ENCODE data around the gene UNC5A. TPM values are rescaled to one million over a fixed set of nuclear protein-coding genes. Genes with fewer than 3 reads are reported as not detected.
A peak's percentile ranks its signal among the peaks of the same experiment; 100 is the strongest.

Gene UNC5A
- total RNA-seq, 1 donor from 2014 or later, result 5.6 TPM

DNA sequence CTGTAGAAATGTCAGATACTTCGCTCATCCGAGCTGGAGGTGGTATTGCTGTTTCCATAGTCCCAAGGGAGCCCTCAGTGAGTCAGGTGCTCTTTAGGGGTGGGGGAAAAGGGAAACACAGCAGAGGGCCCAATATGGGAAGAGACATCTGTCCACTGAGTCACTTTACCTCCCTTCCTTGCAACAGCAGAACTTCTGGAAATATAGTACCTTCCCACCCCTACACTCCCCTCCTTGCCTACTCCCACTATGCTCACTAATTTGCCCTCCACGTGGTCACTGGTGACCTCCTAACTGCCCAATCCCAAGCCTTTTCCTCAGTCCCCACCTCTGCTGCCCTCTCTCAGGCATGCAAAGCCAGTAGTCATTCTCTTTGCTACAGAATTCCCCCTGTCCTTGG is 86.9 kb downstream of the UNC5A start:
- H3K4me3 Mint-ChIP-seq (ENCODE audit: unreplicated experiment), result no peak overlapping the region
- DNase-seq, result no peak
- H3K9me3 Mint-ChIP-seq (ENCODE audit: unreplicated experiment), result peaks cover 9% of the 10 kb centered on the region
- peaks cover 12% of the 10 kb centered on the region for H3K4me1 Mint-ChIP-seq (ENCODE audit: low read depth, unreplicated experiment)
- H3K27ac Mint-ChIP-seq (ENCODE audit: unreplicated experiment), result no peak overlapping the region
- H3K36me3 Mint-ChIP-seq (ENCODE audit: unreplicated experiment), result peaks cover 4% of the 10 kb centered on the region
- TF ChIP-seq, protein P1, sequence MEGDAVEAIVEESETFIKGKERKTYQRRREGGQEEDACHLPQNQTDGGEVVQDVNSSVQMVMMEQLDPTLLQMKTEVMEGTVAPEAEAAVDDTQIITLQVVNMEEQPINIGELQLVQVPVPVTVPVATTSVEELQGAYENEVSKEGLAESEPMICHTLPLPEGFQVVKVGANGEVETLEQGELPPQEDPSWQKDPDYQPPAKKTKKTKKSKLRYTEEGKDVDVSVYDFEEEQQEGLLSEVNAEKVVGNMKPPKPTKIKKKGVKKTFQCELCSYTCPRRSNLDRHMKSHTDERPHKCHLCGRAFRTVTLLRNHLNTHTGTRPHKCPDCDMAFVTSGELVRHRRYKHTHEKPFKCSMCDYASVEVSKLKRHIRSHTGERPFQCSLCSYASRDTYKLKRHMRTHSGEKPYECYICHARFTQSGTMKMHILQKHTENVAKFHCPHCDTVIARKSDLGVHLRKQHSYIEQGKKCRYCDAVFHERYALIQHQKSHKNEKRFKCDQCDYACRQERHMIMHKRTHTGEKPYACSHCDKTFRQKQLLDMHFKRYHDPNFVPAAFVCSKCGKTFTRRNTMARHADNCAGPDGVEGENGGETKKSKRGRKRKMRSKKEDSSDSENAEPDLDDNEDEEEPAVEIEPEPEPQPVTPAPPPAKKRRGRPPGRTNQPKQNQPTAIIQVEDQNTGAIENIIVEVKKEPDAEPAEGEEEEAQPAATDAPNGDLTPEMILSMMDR (IDR thresholded peaks at IDR 0.05; ENCODE audit: partially characterized antibody, unreplicated experiment), result no peak
- peaks cover 12% of the 10 kb centered on the region for H3K27me3 Mint-ChIP-seq (ENCODE audit: unreplicated experiment)

DNA sequence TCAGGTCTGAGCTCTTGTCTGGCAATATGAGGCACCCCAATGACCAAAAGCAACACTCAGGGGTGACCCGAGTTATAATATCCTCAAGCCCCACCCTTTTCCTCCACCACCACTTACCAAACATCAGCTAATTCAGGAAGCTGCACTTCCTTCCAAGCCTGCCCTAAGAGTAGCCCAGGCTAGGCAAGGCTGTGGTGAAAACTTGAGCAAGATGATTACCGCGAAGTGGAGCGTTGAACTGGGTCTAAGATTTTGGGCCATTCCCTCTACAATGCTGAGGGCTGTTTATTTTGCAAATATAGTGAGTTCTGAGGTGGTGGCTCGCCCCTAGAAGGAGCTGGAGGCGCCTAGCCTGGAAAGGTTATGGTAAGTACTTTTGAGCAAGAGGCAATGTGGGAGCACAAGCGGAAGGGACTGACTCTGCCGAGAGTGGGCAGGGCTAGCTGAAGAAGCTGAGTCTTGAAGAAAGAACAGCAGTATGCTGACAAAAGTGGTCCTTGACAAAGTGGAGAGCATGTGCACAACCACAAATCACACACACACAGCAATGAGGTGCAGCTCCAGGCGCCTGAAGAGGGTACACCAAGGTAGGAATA is 89.0 kb downstream of the UNC5A start, which contains the start of gene HK3:
TSS of gene HK3 (minus strand) at position 51 of the 596 bp plus-strand sequence. CDS start 3,187 bp downstream, outside the sequence.
- Mint-ChIP-seq H3K9me3 (ENCODE audit: unreplicated experiment) (peaks cover 11% of the 10 kb centered on the region), H3K27me3 (ENCODE audit: unreplicated experiment) (peaks cover 10% of the 10 kb centered on the region), H3K27ac (ENCODE audit: unreplicated experiment) (no peak within 1 kb of the TSS), H3K4me1 (ENCODE audit: low read depth, unreplicated experiment) (peaks cover 12% of the 10 kb centered on the region), H3K4me3 (ENCODE audit: unreplicated experiment) (no peak within 1 kb of the TSS), H3K36me3 (ENCODE audit: unreplicated experiment) (peaks cover 4% of the 10 kb centered on the region)
- TF ChIP-seq, protein P1 (IDR thresholded peaks at IDR 0.05; ENCODE audit: partially characterized antibody, unreplicated experiment), result no peak
- no peak for DNase-seq

DNA sequence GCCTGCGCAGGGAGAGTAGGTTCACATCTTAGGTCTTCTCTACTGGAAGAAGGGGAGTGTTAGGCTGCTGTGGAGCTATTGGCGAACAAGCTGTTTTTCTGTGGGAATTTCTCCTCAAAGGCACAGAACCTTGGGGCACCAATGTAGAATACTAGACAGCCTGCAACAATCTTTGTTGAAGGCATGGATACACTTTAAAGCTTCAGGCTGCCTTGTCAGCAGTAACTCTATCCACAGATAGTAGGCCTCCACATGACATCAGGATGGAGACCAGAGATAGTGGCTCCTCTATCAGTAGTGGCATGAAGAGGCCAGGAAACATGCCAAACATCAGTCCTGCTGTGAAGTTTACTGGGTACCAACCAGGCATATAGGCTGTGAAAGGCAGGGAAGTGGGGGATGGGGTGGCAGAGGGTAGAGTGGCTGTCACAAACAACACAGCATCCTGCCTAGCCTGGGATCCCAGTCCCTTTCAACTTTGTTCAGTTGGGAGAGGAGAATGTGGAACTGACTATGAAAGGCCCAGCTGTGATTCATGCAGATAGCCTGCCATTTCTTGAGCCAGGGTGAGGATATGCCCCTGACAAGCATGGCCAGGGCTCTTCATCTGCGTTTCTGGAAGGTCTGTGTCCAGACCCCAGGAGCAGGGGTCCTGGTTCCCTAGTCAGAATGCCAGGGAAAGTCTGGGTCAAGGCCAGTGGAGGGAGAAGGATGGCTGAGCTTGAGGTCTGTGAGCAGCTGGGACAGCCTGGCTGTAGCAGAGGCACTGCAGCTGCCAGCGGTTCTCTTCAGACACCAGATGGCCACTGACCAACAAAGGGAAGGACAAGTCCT is 89.8 kb downstream of the UNC5A start:
- Mint-ChIP-seq H3K4me3 (ENCODE audit: unreplicated experiment) (no peak overlapping the region), H3K9me3 (ENCODE audit: unreplicated experiment) (peaks cover 11% of the 10 kb centered on the region), H3K27me3 (ENCODE audit: unreplicated experiment) (peaks cover 9% of the 10 kb centered on the region), H3K27ac (ENCODE audit: unreplicated experiment) (no peak overlapping the region), H3K36me3 (ENCODE audit: unreplicated experiment) (peaks cover 4% of the 10 kb centered on the region), H3K4me1 (ENCODE audit: low read depth, unreplicated experiment) (peaks cover 12% of the 10 kb centered on the region)
- TF ChIP-seq, protein P1 (IDR thresholded peaks at IDR 0.05; ENCODE audit: partially characterized antibody, unreplicated experiment), result no peak
- DNase-seq, result no peak

DNA sequence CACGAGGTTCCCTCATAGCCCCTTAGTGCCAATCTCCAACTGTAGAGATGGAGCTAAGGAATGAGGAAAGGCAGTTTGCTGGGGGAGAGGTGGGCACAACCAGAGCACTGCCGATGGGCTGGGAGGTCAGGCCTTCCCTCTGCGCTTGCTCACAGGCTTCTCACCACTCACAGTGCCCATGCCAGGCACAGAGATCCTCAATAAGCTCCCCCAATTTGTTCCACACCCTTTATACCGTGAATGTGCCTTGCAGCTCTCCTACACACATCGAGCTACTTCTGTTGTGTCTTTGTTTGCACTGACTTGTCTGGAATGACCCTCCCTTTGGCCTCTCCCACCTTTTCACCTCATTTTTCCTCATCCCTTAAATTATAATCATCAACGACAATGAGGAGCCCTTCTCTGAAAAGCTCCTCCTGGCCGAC is 90.4 kb downstream of the UNC5A start:
- Mint-ChIP-seq H3K9me3 (ENCODE audit: unreplicated experiment) (peaks cover 11% of the 10 kb centered on the region), H3K27ac (ENCODE audit: unreplicated experiment) (no peak overlapping the region), H3K4me3 (ENCODE audit: unreplicated experiment) (peak overlapping the region; percentile 4), H3K4me1 (ENCODE audit: low read depth, unreplicated experiment) (peaks cover 12% of the 10 kb centered on the region), H3K36me3 (ENCODE audit: unreplicated experiment) (peaks cover 4% of the 10 kb centered on the region), H3K27me3 (ENCODE audit: unreplicated experiment) (peaks cover 6% of the 10 kb centered on the region)
- DNase-seq, result no peak
- TF ChIP-seq, protein P1 (IDR thresholded peaks at IDR 0.05; ENCODE audit: partially characterized antibody, unreplicated experiment), result no peak

All from glutamatergic neuron (in vitro differentiated cells).